HS-27A (cell line): ENCODE data around the gene RAD9A.
A peak's percentile ranks its signal among the peaks of the same experiment; 100 is the strongest.
"Not testable (repeated sequence)": the region's sequence is repeated elsewhere in the genome, so short reads cannot be mapped to it uniquely, and the experiment has no call there.

Experiments used
- DNase-seq: peaks from one replicate; pipeline ENCODE4 v3.0.0-alpha.2; 2012; ENCODE audit warnings: low read depth, missing footprints

Gene RAD9A

GRCh38 chr11:67410984-67411784 is 19.4 kb downstream of the RAD9A start:
- no peak for DNase-seq

GRCh38 chr11:67411785-67412152 is 20.0 kb downstream of the RAD9A start:
- no peak for DNase-seq

GRCh38 chr11:67412495-67413179 is 20.9 kb downstream of the RAD9A start:
- DNase-seq = no peak

- DNase-seq = no peak
Observed at GRCh38 chr11:67413266-67413849, 21.6 kb downstream of the RAD9A start.

GRCh38 chr11:67415501-67416304 is 23.9 kb downstream of the RAD9A start, which contains the start of gene CARNS1:
CARNS1 (plus strand) TSS chr11:67415678; CDS start chr11:67416200, 522 bp downstream.
- no peak for DNase-seq

- no peak for DNase-seq
Observed at GRCh38 chr11:67416416-67417335, 24.9 kb downstream of the RAD9A start.

GRCh38 chr11:67417425-67417824 is 25.6 kb downstream of the RAD9A start:
- no peak for DNase-seq

- DNase-seq = no peak
Observed at GRCh38 chr11:67418476-67419281, 26.9 kb downstream of the RAD9A start.

GRCh38 chr11:67419325-67420049 is 27.7 kb downstream of the RAD9A start:
- no peak for DNase-seq

- no peak for DNase-seq
Observed at GRCh38 chr11:67420147-67420645, 28.4 kb downstream of the RAD9A start.

- peak; percentile 68 for DNase-seq
Observed at GRCh38 chr11:67420646-67421429, 29.1 kb downstream of the RAD9A start.

GRCh38 chr11:67421430-67422031 is 29.7 kb downstream of the RAD9A start:
- no peak for DNase-seq

GRCh38 chr11:67422891-67423290 is 31.1 kb downstream of the RAD9A start:
- DNase-seq = no peak

- no peak for DNase-seq
Observed at GRCh38 chr11:67423466-67423865, 31.7 kb downstream of the RAD9A start.

GRCh38 chr11:67423891-67424613 is 32.3 kb downstream of the RAD9A start:
- no peak for DNase-seq

- DNase-seq = not testable (repeated sequence)
Observed at GRCh38 chr11:67427364-67427859, 35.6 kb downstream of the RAD9A start.
